HepG2 (cell line): ENCODE measurements around the gene IRF7. TPM values are rescaled to one million over a fixed set of nuclear protein-coding genes. Genes with fewer than 3 reads are reported as not detected.

Experiments
- CHCHD3 ChIP-seq: sonication (generic); formaldehyde crosslinking; IDR thresholded peaks from 2 replicates; pipeline ENCODE4 v1.8.0; 2022; ENCODE audit warnings: mild to moderate bottlenecking, missing genetic modification reagents, moderate library complexity
- HBP1 ChIP-seq: IDR thresholded peaks from 2 replicates; pipeline ENCODE4 v1.6.1; 2016; ENCODE audit warnings: low read depth, control low read depth
- NCOA2 ChIP-seq: sonication (generic); formaldehyde crosslinking; IDR thresholded peaks from 2 replicates; pipeline ENCODE4 v1.8.0; 2022; ENCODE audit warnings: inconsistent platforms
- RBM22 ChIP-seq: fragments of 200-400 bp; formaldehyde crosslinking; optimal IDR thresholded peaks from 2 replicates; pipeline ENCODE3; 2017; ENCODE audit warnings: mild to moderate bottlenecking, low read length, moderate library complexity
- RBM39 ChIP-seq: fragments of 200-400 bp; formaldehyde crosslinking; IDR thresholded peaks from one replicate; pipeline ENCODE4 v1.6.1; 2018; ENCODE audit warnings: antibody characterized with exemption, mild to moderate bottlenecking, low read depth, low read length; ENCODE audit not compliant: poor library complexity, severe bottlenecking
- THAP7 ChIP-seq: sonication (generic); formaldehyde crosslinking; IDR thresholded peaks from 2 replicates; pipeline ENCODE4 v1.8.1; 2023; ENCODE audit warnings: mild to moderate bottlenecking, missing genetic modification reagents
- ZBED4 ChIP-seq: sonication (generic); formaldehyde crosslinking; IDR thresholded peaks from 2 replicates; pipeline ENCODE4 v1.4.0; 2020; ENCODE audit warnings: missing genetic modification reagents, borderline replicate concordance
- ZBTB34 ChIP-seq: sonication (generic); formaldehyde crosslinking; IDR thresholded peaks from 2 replicates; pipeline ENCODE4 v1.8.0; 2022; ENCODE audit warnings: mild to moderate bottlenecking, missing genetic modification reagents
- ZFP36L2 ChIP-seq: sonication (generic); formaldehyde crosslinking; IDR thresholded peaks from 2 replicates; pipeline ENCODE4 v1.4.0; 2020; ENCODE audit warnings: missing genetic modification reagents
- ZNF235 ChIP-seq: sonication (generic); formaldehyde crosslinking; IDR thresholded peaks from 2 replicates; pipeline ENCODE4 v1.8.1; 2023; ENCODE audit warnings: mild to moderate bottlenecking, missing genetic modification reagents, borderline replicate concordance
- ZNF513 ChIP-seq: sonication (generic); formaldehyde crosslinking; conservative IDR thresholded peaks from 2 replicates; pipeline ENCODE4 v1.5.0; 2020; ENCODE audit warnings: missing genetic modification reagents
- ZNF891 ChIP-seq: sonication (generic); formaldehyde crosslinking; IDR thresholded peaks from 2 replicates; pipeline ENCODE4 v1.5.0; 2020; ENCODE audit warnings: mild to moderate bottlenecking, missing genetic modification reagents
- polyA plus RNA-seq, 8 experiments: library from polyadenylated mRNA; depleted of rRNA in 3 of 8; stranded (reverse) in 7 of 8; unstranded in 1 of 8; fragments of >200 nt; fragmentation: Illumina TruSeq in 4 of 8; extraction: Trizol in 4 of 8; gene quantifications; 2 replicates each; pipeline versions ENCODE4 v1.2.1 to v1.2.3, GENCODE V29; 2011 to 2016; ENCODE audit warnings: low read depth in 4 of 8, missing spikeins in 1 of 8, mixed read lengths in 1 of 8; ENCODE audit not compliant: insufficient read depth in 1 of 8
- total RNA-seq, 5 experiments: library from RNA; depleted of rRNA; stranded (reverse); fragments of >200 nt; fragmentation: Illumina TruSeq; extraction: Trizol; gene quantifications; 2 replicates each; pipeline ENCODE4 v1.2.3, GENCODE V29; 2016; ENCODE audit warnings: low read depth in 1 of 5
- TF ChIP-seq, protein P1 (sequence below): sonication (generic); formaldehyde crosslinking; IDR thresholded peaks from 2 replicates; pipeline ENCODE4 v1.5.0; 2020; ENCODE audit warnings: mild to moderate bottlenecking, missing genetic modification reagents
- TF ChIP-seq, protein P2 (sequence below): sonication (generic); formaldehyde crosslinking; IDR thresholded peaks from 2 replicates; pipeline ENCODE4 v1.4.0; 2020; ENCODE audit warnings: missing genetic modification reagents

The IRF7 gene
- total and polyA plus RNA-seq, 2 of the 13 experiments (the other 11 are each of a cell fraction or from before 2014, with no cell fraction given) = not detected

GRCh38 chr11:586376-587316 is 29.1 kb downstream of the IRF7 start (continued):
- TF ChIP-seq ZFP36L2 (CRISPR knock-in tag) = no peak
- TF ChIP-seq, protein P1, sequence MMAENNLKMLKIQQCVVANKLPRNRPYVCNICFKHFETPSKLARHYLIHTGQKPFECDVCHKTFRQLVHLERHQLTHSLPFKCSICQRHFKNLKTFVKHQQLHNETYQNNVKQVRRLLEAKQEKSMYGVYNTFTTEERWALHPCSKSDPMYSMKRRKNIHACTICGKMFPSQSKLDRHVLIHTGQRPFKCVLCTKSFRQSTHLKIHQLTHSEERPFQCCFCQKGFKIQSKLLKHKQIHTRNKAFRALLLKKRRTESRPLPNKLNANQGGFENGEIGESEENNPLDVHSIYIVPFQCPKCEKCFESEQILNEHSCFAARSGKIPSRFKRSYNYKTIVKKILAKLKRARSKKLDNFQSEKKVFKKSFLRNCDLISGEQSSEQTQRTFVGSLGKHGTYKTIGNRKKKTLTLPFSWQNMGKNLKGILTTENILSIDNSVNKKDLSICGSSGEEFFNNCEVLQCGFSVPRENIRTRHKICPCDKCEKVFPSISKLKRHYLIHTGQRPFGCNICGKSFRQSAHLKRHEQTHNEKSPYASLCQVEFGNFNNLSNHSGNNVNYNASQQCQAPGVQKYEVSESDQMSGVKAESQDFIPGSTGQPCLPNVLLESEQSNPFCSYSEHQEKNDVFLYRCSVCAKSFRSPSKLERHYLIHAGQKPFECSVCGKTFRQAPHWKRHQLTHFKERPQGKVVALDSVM (CRISPR knock-in tag) = no peak
- peak; percentile 43 for TF ChIP-seq RBM22
- TF ChIP-seq HBP1 (CRISPR knock-in tag) = no peak
- no peak for TF ChIP-seq ZNF235 (CRISPR knock-in tag)
- TF ChIP-seq CHCHD3 = no peak
- TF ChIP-seq RBM39 = no peak
- TF ChIP-seq ZBTB34 (CRISPR knock-in tag) = no peak
- no peak for TF ChIP-seq ZNF891 (CRISPR knock-in tag)
- no peak for TF ChIP-seq ZBED4 (CRISPR knock-in tag)
- TF ChIP-seq, protein P2, sequence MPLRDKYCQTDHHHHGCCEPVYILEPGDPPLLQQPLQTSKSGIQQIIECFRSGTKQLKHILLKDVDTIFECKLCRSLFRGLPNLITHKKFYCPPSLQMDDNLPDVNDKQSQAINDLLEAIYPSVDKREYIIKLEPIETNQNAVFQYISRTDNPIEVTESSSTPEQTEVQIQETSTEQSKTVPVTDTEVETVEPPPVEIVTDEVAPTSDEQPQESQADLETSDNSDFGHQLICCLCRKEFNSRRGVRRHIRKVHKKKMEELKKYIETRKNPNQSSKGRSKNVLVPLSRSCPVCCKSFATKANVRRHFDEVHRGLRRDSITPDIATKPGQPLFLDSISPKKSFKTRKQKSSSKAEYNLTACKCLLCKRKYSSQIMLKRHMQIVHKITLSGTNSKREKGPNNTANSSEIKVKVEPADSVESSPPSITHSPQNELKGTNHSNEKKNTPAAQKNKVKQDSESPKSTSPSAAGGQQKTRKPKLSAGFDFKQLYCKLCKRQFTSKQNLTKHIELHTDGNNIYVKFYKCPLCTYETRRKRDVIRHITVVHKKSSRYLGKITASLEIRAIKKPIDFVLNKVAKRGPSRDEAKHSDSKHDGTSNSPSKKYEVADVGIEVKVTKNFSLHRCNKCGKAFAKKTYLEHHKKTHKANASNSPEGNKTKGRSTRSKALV = no peak
- TF ChIP-seq ZNF513 = no peak
- no peak for TF ChIP-seq THAP7 (CRISPR knock-in tag)
- TF ChIP-seq NCOA2 = no peak
